PFSK-1 (cell line): ENCODE results near the gene KLHL36.

Experiments
- TAF1 ChIP-seq: IDR thresholded peaks from 2 replicates; pipeline ENCODE4 v1.6.1; 2012; ENCODE audit warnings: low read length, control low read depth, borderline replicate concordance; ENCODE audit not compliant: insufficient read depth
- TF ChIP-seq, protein P1 (sequence below), 2 experiments: IDR thresholded peaks; 2 replicates each; pipeline versions ENCODE4 v1.6.1 to v1.8.0; 2011 to 2012; ENCODE audit warnings: low read depth in 2 of 2, low read length in 2 of 2, control low read depth in 1 of 2, inconsistent platforms in 1 of 2, mild to moderate bottlenecking in 1 of 2, moderate library complexity in 1 of 2; ENCODE audit not compliant: insufficient read depth in 1 of 2

- TF ChIP-seq TAF1: no peak
- TF ChIP-seq, protein P1, sequence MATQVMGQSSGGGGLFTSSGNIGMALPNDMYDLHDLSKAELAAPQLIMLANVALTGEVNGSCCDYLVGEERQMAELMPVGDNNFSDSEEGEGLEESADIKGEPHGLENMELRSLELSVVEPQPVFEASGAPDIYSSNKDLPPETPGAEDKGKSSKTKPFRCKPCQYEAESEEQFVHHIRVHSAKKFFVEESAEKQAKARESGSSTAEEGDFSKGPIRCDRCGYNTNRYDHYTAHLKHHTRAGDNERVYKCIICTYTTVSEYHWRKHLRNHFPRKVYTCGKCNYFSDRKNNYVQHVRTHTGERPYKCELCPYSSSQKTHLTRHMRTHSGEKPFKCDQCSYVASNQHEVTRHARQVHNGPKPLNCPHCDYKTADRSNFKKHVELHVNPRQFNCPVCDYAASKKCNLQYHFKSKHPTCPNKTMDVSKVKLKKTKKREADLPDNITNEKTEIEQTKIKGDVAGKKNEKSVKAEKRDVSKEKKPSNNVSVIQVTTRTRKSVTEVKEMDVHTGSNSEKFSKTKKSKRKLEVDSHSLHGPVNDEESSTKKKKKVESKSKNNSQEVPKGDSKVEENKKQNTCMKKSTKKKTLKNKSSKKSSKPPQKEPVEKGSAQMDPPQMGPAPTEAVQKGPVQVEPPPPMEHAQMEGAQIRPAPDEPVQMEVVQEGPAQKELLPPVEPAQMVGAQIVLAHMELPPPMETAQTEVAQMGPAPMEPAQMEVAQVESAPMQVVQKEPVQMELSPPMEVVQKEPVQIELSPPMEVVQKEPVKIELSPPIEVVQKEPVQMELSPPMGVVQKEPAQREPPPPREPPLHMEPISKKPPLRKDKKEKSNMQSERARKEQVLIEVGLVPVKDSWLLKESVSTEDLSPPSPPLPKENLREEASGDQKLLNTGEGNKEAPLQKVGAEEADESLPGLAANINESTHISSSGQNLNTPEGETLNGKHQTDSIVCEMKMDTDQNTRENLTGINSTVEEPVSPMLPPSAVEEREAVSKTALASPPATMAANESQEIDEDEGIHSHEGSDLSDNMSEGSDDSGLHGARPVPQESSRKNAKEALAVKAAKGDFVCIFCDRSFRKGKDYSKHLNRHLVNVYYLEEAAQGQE (IDR thresholded peaks at IDR 0.05; ENCODE audit: insufficient read depth in 1 of 2, low read depth in 2 of 2, low read length in 2 of 2): no peak
Observed at GRCh38 chr16:84643674-84644073, 4.6 kb upstream of the KLHL36 start.
